ENCODE measurements around the gene ALG12.
"Not testable (repeated sequence)": the region's sequence is repeated elsewhere in the genome, so short reads cannot be mapped to it uniquely, and the experiment has no call there.

The ALG12 gene

DNA sequence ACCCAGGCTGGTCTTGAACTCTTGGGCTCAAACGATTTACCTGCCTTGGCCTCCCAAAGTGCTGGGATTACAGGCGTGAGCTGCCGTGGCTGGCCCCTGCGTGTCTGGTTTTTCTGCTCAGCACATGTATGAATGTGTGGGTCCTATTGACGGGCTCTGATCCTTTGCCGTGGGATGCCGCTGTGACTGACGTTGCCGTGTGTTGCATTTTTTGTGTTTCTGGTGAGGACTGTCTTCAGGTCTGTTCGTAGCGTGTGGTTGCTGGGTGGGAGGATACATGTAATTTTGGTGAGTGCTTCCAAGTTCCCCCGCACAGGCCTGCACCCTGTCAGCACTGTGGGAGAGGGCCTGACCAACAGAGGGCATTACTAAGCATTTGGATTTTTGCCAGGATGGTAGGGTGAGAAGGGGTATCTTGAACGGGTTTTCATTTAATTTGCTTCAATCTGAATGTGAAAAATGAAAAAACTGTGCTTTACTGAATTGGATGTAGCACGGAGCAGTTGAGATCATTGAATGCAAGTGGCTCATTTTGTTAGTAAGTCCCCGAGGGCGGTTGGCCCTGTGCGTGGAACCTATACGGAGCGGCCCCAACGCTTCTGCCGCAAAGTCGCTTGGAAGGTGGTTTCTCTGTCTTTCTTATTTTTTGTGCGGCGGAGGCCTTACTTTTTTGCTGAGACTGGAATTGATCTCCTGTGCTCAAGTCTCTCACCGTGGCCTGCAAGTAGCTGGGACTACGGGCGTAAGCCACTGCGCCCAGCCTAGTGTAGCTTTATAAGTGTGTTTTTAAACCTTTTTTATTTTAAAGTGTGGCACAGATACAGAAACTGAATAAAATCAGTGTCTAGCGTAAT is 56.4 kb downstream of the ALG12 start:
- peaks cover 12% of the 10 kb centered on the region for H3K9me3 ChIP-seq (ENCODE audit: control insufficient read depth, low read length)
- H3K9ac ChIP-seq (ENCODE audit: low read length): no peak overlapping the region
- no peak for DNase-seq (ENCODE audit: low read depth)
- H3K27me3 ChIP-seq (replicated peaks; ENCODE audit: control insufficient read depth, insufficient read depth, low read length): no peaks in the 10 kb centered on the region
- peaks cover 9% of the 10 kb centered on the region for H3K36me3 ChIP-seq (ENCODE audit: control insufficient read depth, insufficient read depth, low read length, severe bottlenecking)
- peaks cover 5% of the 10 kb centered on the region for H3K4me1 ChIP-seq (ENCODE audit: control insufficient read depth, insufficient read depth, low read length)
- H3K4me3 ChIP-seq (ENCODE audit: low read length): no peak overlapping the region

DNA sequence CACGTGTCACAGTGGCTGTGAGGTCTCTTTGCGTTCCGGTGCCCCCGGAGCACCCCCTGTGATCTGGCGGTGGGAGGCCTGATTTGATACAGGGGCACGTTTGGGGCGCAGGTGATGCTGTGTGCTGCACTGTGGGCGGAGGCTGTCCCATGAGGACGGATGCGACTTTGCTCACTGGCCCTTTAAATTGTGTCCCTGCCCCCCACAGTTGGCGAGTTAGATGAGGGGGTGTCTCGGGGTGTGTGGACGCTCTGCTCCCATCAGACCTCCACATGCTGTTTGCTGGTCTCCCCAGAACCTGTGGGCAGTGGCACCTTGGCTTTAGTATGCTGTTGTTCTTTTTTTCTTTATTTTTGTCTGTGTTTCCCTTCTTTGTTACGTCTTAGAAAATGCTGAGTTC is 59.4 kb downstream of the ALG12 start:
- no peak for DNase-seq (ENCODE audit: low read depth)
- Histone ChIP-seq H3K9ac (ENCODE audit: low read length) (no peak overlapping the region), H3K27me3 (replicated peaks; ENCODE audit: control insufficient read depth, insufficient read depth, low read length) (no peaks in the 10 kb centered on the region), H3K36me3 (ENCODE audit: control insufficient read depth, insufficient read depth, low read length, severe bottlenecking) (peaks cover 5% of the 10 kb centered on the region), H3K4me3 (ENCODE audit: low read length) (no peak overlapping the region), H3K4me1 (ENCODE audit: control insufficient read depth, insufficient read depth, low read length) (peaks cover 22% of the 10 kb centered on the region), H3K9me3 (ENCODE audit: control insufficient read depth, low read length) (no peaks in the 10 kb centered on the region)

DNA sequence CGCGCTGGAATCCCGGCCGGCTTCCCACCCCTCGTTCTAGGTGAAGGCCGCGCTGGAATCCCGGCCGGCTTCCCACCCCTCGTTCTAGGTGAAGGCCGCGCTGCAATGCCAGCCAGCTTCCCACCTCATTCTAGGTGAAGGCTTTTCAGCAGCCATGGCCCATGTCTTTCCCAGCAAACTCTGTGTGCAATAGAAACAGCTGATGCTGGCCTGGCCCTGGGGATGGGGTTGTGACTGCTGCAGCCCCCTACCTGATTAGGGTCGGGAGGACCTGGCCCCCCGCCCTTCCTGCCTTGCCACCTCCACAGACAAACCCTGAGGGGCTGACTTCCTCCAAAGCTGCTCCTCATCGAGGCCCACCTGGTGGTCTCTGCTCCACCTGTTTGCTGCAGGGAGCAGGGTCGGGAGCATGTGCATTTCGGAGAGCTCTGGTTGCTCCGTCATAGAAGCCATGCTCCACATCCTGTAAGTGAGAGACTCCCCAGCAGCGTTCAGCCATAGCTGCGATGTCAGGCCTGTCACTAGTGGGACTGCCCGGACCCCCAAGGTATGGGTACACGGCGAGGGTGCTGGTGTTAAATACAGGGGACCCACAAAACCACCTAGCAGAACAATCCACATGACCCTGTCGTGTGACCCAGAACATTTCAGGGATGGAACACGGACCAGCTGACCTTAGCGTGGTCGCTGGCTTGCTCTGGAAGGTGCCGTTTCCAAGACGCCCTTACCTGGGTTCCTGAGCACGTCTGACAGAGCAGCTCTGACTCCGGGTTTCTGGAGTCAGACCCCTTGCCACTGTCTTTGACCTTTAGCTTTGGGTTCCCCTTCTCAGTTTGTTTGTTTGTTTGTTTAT is 61.2 kb downstream of the ALG12 start:
- H3K4me3 ChIP-seq (ENCODE audit: low read length): no peak overlapping the region
- no peaks in the 10 kb centered on the region for H3K27me3 ChIP-seq (replicated peaks; ENCODE audit: control insufficient read depth, insufficient read depth, low read length)
- no peak overlapping the region for H3K9ac ChIP-seq (ENCODE audit: low read length)
- H3K9me3 ChIP-seq (ENCODE audit: control insufficient read depth, low read length): no peaks in the 10 kb centered on the region
- no peak for DNase-seq (ENCODE audit: low read depth)
- peaks cover 5% of the 10 kb centered on the region for H3K36me3 ChIP-seq (ENCODE audit: control insufficient read depth, insufficient read depth, low read length, severe bottlenecking)
- peaks cover 25% of the 10 kb centered on the region for H3K4me1 ChIP-seq (ENCODE audit: control insufficient read depth, insufficient read depth, low read length)

DNA sequence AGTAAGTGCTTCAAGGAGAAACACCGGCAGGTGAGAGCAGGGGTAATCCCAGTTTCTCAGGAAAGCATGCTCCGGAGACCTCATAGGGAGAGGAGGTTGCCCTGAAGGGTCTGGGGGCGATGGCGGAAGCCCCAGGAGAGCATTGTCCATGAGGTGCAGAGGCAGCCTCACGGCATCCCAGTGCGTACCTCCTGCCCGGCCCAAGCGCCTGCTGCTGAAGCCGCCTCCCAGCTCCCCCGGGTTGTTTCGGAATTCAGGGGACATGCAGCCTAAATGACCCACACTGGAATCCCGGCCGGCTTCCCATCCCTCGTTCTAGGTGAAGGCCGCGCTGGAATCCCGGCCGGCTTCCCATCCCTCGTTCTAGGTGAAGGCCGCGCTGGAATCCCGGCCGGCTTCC is 61.9 kb downstream of the ALG12 start:
- no peaks in the 10 kb centered on the region for H3K27me3 ChIP-seq (replicated peaks; ENCODE audit: control insufficient read depth, insufficient read depth, low read length)
- H3K36me3 ChIP-seq (ENCODE audit: control insufficient read depth, insufficient read depth, low read length, severe bottlenecking): peaks cover 5% of the 10 kb centered on the region
- H3K4me3 ChIP-seq (ENCODE audit: low read length): no peak overlapping the region
- DNase-seq (ENCODE audit: low read depth): no peak
- H3K9me3 ChIP-seq (ENCODE audit: control insufficient read depth, low read length): no peaks in the 10 kb centered on the region
- H3K4me1 ChIP-seq (ENCODE audit: control insufficient read depth, insufficient read depth, low read length): peaks cover 24% of the 10 kb centered on the region
- H3K9ac ChIP-seq (ENCODE audit: low read length): peak overlapping the region; percentile 95

DNA sequence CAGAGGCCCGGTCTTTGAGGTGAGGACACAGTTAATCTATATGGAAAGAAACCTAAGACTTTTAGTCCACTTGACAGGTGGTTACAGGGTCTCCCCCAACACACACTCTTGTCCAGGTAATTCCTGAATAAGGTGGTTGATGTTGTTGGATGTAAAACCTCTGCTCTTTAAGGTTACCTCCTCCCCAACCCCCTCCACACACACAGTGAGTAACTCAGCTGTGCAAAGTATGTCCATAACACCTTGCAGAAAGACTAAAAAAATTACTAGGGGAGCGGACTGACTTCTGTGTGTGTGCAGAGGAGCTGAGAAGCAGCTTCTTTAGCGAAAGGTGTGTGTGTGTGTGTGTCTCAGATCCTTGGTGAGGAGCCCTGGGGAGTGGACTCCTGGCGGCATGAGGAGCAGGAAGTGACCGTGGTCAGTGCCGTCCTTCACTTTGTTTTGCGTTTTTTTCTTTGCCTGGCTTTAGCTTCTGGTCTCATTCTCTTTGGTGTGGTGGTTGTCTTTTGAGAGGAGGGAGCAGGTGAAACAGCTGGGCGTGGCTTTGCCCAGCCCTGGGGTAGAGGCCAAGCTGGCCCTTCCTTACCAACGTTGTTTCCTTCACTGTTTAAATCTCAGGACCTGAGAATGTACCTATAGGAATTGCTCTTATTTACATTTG is 62.9 kb downstream of the ALG12 start:
- DNase-seq (ENCODE audit: low read depth): peak; percentile 23
- no peaks in the 10 kb centered on the region for H3K27me3 ChIP-seq (replicated peaks; ENCODE audit: control insufficient read depth, insufficient read depth, low read length)
- H3K9me3 ChIP-seq (ENCODE audit: control insufficient read depth, low read length): no peaks in the 10 kb centered on the region
- peak overlapping the region; percentile 95 for H3K9ac ChIP-seq (ENCODE audit: low read length)
- peaks cover 24% of the 10 kb centered on the region for H3K4me1 ChIP-seq (ENCODE audit: control insufficient read depth, insufficient read depth, low read length)
- peak overlapping the region; percentile 93 for H3K4me3 ChIP-seq (ENCODE audit: low read length)
- peaks cover 5% of the 10 kb centered on the region for H3K36me3 ChIP-seq (ENCODE audit: control insufficient read depth, insufficient read depth, low read length, severe bottlenecking)

DNA sequence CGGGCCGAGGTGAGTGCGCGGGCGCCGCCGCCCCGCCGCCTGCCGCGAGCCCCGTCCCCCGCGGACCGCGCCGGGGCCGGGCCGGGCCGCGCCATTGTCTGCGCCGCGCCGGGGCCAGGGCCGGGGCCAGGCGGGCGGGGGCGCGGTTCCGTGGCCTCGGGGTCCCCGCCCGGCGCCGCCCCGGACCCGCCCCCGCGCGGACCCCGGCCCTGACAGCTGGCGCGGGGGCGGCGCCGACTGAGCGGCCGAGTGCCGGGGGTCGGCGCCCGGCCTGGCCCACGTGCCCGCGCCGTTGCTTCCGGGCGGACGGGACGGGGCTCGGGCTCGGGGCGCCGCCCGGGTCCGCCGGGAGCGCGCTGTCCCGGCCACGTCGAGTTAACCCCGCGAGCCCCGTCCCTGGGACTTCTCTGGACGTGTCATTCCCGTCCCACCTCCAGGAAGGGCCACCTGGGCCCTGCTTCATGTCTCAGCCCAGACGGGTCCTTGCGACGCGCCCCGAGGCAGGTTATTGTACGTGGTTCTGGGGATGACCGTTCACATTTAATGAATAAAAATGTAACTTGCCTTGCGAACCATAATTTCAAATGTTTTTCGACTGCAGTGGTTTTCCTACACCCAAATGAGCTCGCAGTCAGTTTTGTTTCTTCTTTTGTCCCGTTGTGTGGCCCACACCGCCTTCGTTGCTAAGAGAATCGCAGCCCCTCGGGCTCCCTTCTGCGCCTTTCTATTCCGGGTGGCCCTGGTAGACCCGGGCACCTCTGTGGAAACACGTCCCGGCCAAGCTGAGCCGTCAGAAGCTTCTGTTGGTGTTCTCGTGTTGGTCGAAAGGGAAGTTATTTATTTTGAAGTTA is 64.0 kb downstream of the ALG12 start:
- no peaks in the 10 kb centered on the region for H3K27me3 ChIP-seq (replicated peaks; ENCODE audit: control insufficient read depth, insufficient read depth, low read length)
- peak; percentile 69 for DNase-seq (ENCODE audit: low read depth)
- H3K9ac ChIP-seq (ENCODE audit: low read length): peak overlapping the region; percentile 95

DNA sequence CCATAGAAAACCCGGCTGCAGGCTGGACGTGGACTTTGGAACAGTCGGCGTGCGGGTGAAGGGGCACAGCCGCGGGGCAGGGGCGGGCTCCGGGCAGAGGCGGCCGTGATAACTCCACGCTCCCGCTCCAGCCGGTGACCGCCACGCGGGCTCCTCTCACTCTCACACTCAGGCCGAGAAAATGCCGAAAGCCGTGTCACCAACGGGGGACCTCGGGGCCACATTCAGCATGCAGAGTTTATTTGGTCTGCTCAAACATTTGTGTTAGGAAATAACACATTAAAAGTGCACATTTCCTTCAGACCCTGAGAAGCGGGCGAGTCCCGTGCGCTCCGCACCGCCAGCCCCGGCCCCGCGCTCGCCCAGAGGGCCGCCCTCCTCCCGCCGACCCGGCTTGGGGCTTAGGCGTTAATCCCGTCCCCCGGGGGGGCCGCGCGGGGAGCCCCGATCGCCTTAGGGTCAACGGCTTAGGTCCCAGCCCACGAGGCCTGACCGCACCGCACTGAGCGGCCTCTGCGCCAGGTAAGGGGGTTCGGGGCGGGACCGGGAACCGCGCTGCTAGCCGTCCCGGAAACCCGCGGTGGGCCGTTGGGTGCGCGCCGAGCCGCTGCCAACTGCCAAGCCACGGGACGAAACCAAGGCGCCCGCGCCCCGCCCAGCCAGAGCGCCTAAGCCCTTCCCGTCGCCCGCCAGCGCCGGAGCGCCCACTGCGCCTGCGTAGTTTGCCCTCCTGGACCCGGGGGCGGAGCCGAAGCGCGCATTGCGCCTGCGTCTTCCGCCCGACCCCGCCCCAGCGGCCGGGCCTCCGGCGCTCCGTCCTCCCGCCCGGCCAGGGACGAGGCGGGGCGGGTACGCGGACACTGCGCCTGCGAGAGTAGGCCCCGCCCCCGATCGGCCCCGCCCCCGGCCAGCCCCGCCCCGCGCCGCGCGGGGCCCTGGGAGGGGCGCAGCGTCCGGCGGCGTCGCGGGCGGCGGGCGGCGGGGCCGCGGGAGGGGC is 65.0 kb downstream of the ALG12 start, which contains the start of gene ZBED4:
Gene ZBED4, plus strand, starts transcription at position 947 of the 997 bp plus-strand sequence. CDS start 29,819 bp downstream, outside the sequence.
- peak; percentile 99 for DNase-seq (ENCODE audit: low read depth)
- peaks cover 5% of the 10 kb centered on the region for H3K36me3 ChIP-seq (ENCODE audit: control insufficient read depth, insufficient read depth, low read length, severe bottlenecking)
- peak within 1 kb of the TSS; percentile 93 for H3K4me3 ChIP-seq (ENCODE audit: low read length)
- H3K27me3 ChIP-seq (replicated peaks; ENCODE audit: control insufficient read depth, insufficient read depth, low read length): no peaks in the 10 kb centered on the region
- no peaks in the 10 kb centered on the region for H3K9me3 ChIP-seq (ENCODE audit: control insufficient read depth, low read length)
- peak within 1 kb of the TSS; percentile 95 for H3K9ac ChIP-seq (ENCODE audit: low read length)
- H3K4me1 ChIP-seq (ENCODE audit: control insufficient read depth, insufficient read depth, low read length): peaks cover 24% of the 10 kb centered on the region

More for the DNA sequence above, 64.0 kb downstream of the ALG12 start:
- H3K4me3 ChIP-seq (ENCODE audit: low read length): peak overlapping the region; percentile 93
- no peaks in the 10 kb centered on the region for H3K9me3 ChIP-seq (ENCODE audit: control insufficient read depth, low read length)
- H3K4me1 ChIP-seq (ENCODE audit: control insufficient read depth, insufficient read depth, low read length): peaks cover 24% of the 10 kb centered on the region
- peaks cover 5% of the 10 kb centered on the region for H3K36me3 ChIP-seq (ENCODE audit: control insufficient read depth, insufficient read depth, low read length, severe bottlenecking)

DNA sequence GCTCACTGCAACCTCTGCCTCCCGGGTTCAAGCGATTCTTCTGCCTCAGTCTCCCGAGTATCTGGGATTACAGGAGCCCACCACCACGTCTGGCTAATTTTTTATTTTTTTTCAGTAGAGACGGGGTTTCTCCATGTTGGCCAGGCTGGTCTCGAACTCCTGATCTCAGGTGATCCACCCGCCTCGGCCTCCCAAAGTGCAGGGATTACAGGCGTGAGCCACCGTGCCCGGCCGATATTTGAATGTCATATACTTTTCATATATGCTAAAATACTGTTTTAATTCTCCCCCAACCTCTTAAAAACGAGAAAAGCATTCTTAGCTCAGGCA is 65.7 kb downstream of the ALG12 start:
- not testable (repeated sequence) for H3K36me3 ChIP-seq (ENCODE audit: control insufficient read depth, insufficient read depth, low read length, severe bottlenecking); H3K9me3 ChIP-seq (ENCODE audit: control insufficient read depth, low read length); H3K27me3 ChIP-seq (replicated peaks; ENCODE audit: control insufficient read depth, insufficient read depth, low read length); DNase-seq (ENCODE audit: low read depth)
- H3K4me1 ChIP-seq (ENCODE audit: control insufficient read depth, insufficient read depth, low read length): peaks cover 24% of the 10 kb centered on the region
- peak overlapping the region; percentile 88 for H3K4me3 ChIP-seq (ENCODE audit: low read length)
- H3K9ac ChIP-seq (ENCODE audit: low read length): peak overlapping the region; percentile 94

DNA sequence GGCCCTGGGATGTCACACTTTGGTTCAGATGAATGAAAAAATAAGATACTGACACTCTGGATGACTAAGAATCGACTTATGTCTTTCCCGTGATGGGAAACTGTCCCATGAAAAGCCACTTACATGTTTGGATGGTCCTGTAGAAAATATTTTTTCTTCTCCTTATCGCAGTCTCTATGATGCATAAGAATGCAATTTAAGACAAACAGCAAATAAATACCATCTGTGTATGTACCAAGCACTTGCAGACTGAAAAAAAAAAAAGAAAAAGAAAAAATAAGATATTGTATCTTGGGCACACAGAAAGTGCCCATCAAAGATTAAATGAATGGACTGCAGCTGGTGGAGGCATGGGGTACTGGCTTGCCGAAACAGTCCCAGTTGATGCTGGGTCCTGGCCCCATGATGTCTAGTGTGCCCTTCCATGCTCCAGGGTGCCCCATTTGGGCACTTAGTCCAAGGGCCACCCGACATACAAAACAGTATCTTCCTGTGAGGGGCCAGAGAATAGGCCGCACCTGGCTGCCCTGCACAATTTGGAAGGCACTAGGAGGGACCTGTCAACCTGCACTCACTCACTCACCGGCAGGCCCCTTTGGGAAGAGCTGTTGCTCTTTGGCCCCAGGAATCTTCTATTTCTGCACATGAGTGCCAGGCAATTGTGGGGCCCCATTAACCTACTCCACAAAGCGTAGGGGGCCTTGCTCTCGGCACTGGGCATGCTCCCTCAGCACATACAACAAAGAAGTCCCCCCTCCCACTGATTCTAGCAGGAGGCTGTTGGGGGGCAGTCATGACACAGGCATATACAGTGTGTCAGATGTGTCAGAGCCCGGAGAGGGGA is 67.1 kb downstream of the ALG12 start:
- DNase-seq (ENCODE audit: low read depth): peak; percentile 11
- Histone ChIP-seq H3K36me3 (ENCODE audit: control insufficient read depth, insufficient read depth, low read length, severe bottlenecking) (no peaks in the 10 kb centered on the region), H3K4me3 (ENCODE audit: low read length) (no peak overlapping the region), H3K9me3 (ENCODE audit: control insufficient read depth, low read length) (no peaks in the 10 kb centered on the region), H3K4me1 (ENCODE audit: control insufficient read depth, insufficient read depth, low read length) (peaks cover 22% of the 10 kb centered on the region), H3K9ac (ENCODE audit: low read length) (no peak overlapping the region), H3K27me3 (replicated peaks; ENCODE audit: control insufficient read depth, insufficient read depth, low read length) (peaks cover 9% of the 10 kb centered on the region)

Measured in adipocyte (in vitro differentiated cells).